T1000 (cell line): ENCODE data around the gene ZNF83.

Experiments
- DNase-seq: peaks from one replicate; lab custom pipeline; 2025; ENCODE audit warnings: mixed read lengths; lab: John Stamatoyannopoulos, UW

Gene ZNF83

DNA sequence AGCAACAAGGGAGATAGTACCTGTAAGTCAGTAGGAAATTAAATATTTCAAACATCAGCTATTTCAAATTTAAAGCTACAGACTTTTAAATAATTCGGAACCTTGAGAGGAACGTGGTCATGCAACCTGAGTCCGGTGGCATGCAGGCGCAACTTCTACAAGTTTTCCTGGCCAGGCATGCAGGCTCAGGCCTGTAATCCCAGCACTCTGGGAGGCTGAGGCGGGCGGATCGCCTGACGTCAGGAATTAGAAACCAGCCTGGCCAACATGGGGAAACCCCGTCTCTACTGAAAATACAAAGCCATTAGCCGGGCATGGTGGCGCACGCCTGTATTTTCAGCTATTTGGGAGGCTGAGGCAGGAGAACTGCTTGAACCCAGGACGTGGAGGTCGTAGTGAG lies 70.2 kb downstream of the ZNF83 start:
- no peak for DNase-seq

DNA sequence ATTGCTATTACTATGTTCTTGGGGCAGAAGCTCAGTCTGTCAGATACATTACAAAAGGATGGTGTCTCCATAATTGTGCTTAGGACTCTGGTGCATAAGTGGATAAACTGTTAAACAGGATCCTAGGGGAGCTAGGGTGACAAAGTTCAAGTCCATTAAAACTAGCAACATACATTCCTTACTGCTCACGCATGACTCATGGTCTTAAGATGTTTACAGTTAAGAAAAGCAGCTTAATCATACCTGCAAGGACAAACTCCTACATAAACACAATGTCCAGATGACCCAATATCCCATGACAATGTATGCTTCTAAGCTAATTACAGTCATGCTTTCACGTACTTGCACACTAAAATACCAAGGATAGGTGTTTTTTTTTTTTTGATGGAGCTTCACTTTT lies 71.6 kb downstream of the ZNF83 start:
- no peak for DNase-seq

DNA sequence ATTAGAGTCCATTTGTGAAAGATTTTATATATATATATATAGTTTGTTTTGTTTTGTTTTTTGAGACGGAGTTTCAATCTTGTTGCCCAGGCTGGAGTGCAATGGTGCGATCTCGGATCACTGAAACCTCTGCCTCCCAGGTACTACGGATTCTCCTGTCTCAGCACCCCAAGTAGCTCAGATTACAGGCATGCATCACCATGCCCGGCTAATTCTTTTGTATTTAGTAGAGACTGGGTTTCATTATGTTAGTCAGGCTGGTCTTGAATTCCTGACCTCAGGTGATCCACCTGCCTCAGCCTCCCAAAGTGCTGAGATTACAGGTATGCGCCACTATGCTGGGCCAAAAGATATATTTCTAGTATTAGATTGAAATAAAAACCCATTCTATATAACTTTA lies 72.0 kb downstream of the ZNF83 start:
- no peak for DNase-seq
